Left renal cortex interstitium (tissue), 4 donors: ENCODE data around the gene APELA. TPM values are rescaled to one million over a fixed set of nuclear protein-coding genes. Genes with fewer than 3 reads are reported as not detected.
"Not testable (repeated sequence)": the region's sequence is repeated elsewhere in the genome, so short reads cannot be mapped to it uniquely, and the experiment has no call there.

Experiments used
- DNase-seq, 4 donors: peaks; one replicate each; pipeline ENCODE4 v3.0.0-alpha.2; 2013; ENCODE audit warnings: low read depth in 4 of 4, low spot score in 2 of 4, missing footprints in 1 of 4
- polyA plus RNA-seq, 4 donors: library from polyadenylated mRNA; unstranded; fragments of 120-200 nt; gene quantifications; one replicate each; pipeline ENCODE4 v1.2.1, GENCODE V29; 2013; ENCODE audit not compliant: insufficient read length in 4 of 4

APELA gene, protein sequence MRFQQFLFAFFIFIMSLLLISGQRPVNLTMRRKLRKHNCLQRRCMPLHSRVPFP
- polyA plus RNA-seq = 10 to 100 TPM in 1 of 4 donors, 1 to 10 TPM in 3; 8.3 to 11.8 (median 9.2) TPM

DNA sequence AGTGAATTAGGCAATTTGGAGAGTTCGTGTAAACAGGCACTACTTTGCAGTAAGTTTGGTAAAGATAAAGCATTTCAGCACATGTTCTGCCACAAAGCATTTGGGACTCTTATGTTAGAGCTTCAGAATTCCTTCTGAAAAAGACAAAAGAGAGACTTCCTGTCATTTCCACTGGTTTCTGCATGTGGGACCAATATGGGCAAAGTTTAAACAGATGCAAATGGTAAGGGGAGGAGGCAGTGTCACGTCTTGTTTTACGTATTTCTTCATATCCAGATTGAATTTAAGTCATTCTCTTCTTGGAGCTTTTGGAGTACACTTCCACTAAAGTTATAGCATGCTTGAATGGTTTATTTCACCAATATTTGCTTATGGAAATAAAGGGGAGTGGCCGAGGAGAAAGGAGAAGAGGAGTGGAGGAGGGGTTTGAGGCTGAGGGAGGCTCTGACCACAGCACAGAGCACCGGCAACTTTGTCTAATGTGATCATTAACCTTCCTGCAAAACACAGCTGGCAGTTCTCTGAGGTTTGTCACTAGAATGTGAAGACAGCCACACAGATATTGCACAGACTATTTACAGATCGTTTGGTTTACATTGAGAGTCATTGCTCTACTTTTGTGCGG is at the start of gene APELA:
Gene APELA (plus strand): TSS at position 479 of the 625 bp plus-strand sequence. CDS start 154 bp downstream, outside the sequence.
- peak in 3 of 4 donors; percentile 18 to 27 (median 18) for DNase-seq

DNA sequence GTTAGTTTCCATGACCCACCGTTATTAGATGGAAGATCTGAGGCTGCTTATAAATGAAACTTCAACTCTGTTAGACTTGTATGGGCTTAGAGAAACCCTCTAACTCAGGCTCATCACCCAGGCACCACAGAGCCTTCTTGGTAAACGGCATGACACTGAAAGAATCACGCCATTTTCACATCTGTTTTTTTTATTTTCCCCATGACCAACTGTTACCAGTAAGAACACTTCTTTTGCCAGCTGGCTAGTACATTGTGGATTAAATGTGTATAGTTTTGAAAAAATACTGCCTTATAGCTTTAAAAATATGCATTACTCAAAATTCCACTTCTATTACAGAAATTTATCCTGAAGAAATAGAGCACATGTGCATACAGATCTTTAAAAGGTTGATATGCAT is 48.0 kb upstream of the APELA start:
- no peak for DNase-seq

DNA sequence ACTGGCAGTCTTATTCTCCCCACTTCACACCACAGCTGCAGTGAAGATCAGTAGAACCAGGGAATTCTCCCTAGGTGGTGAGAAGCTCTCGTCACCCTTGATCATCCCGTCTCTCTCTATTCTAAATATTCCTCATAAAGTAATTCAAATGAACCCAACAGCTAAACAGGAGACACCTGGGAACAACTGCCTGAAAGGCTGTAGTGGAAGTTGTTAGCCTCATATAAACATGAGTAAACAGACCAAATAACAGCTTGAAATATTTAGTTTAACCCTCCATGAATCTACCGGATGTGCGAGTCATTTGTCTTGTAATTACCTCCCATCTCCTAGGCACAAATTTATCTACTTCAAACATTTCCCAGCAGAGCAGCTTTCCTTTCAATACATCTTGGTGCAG is 30.4 kb upstream of the APELA start:
- no peak for DNase-seq

DNA sequence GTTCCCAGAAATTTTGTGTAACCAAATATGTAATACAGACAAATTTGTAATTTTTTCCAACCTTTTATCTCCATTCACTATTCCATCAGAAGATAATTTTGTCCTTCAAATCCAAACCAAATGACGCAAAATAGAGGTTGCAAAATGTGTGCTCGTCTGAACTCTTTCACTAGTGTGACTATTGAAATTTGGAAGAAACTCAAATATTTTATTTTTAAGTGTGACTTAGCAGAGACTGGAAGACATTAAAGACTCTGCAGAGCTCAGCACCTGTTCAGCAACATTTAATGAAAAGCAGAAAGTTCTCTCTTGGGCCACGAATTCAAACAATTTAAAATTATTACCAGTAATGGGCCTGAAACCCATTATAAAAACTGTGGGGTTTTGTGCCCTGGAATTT is 30.0 kb upstream of the APELA start:
- DNase-seq = no peak

DNA sequence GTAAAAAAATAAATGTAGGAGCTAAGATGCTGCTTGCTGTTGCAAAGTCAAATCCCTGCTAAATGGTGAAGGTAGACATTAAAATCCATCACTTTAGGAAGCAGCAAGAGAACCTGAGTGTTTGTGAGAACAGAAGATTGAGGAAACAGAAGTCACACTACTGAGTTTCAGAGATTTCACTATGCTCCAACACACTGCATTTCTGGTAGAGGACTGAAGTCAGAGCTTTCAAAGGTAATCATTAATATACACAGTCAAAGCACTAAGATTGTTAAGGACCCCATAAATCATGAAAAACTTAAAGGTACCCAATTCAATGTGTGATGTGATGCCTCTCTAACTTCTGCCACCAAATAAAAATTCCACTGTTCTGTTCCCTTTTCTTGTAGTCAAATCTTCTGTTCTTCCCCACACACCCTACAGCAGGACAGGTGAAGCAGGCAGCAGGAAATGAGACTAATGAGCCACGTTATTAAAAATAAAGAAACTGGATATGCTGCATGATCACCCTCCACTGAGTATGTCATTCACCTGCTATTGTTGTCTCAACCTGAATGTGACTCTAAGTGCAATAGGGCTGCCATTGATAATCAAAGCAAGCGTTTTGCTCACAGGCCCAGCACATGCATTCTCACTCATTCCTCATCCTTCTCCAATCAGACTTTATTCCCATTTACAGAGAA is 28.9 kb upstream of the APELA start:
- no peak for DNase-seq

DNA sequence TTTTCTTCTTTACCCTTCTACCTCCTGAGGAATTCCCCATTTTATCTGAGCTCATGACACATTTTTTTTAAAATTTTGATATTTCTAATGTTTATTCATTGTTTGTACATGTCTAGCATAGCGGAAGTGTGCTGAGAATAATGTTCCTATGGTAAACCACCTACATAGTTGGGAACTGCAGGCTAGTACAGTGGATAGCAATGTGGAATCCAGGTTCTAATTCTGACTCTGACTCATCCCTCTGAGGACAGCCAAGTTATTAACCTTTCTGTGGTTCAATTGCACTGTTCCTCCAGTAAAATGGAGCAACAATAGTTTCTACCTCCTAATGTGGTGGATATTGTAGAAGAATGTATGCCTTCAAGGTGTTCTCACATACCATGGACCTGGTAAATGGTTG is 20.6 kb upstream of the APELA start:
- DNase-seq = no peak

DNA sequence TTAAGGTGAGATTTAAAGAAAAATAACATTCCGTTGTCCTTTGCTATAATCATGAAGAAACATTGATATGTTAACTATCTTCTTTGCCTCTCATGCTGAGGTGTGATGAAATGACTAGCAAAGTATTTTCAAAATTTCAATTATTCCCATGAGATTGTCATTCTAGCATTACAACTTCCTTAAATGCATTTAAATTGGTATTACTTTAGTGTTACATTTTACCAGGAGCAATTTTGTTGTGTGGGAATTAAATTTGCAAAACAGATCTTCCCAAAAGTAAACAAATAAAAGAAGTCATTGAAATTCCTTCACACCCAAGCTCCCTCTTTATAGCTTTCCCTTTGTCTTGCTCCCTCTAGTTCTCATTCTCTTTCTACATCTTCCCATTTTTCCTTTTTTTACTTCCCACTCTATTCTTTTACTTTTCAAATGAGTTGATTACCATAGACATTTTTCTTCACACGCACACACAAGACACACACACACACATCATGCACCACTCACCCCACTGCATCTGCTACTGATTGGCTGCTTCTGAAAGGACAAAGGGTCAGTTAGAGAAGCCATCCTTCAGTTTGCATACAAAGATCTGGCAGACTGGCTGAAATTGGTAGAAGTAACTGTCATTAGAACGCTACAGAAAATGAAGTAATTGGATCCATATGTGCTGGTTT is 10.0 kb upstream of the APELA start:
- no peak for DNase-seq

DNA sequence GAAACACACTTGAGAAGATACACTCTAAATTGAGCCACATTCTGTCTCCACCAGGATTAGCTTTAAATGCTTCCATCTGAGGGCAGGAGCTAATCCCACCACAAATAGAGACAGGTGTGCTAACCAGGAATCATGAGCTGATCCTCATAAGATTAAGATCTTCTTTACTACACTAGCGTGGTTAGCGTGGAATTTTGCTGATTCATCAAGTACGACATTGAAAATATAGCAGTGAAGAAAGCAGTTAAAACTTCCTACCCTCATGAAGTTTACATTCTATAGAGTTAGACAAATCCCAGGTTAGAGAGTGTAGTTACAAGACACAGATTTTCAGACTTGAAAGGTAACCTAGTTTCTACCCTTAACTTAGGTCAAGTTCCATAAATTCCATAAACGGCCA is 5.3 kb upstream of the APELA start:
- no peak for DNase-seq

DNA sequence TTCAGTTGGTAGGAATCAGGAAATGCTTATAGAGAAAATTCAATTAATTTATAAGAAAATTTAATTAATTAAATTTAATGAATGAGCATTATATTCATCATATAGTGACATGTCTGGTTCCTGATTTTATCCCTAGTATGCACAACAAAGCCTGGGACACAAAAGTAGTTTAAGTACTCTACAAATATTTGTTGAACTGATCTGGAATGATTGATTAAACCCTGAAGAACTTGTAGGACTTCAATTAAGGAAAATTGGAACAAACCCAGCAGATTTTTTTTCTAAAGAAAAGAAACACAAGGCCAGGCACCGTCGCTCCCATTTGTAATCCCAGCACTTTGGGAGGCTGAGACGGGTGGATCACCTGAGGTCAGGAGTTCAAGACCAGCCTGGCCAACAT is 4.5 kb upstream of the APELA start:
- DNase-seq = no peak

DNA sequence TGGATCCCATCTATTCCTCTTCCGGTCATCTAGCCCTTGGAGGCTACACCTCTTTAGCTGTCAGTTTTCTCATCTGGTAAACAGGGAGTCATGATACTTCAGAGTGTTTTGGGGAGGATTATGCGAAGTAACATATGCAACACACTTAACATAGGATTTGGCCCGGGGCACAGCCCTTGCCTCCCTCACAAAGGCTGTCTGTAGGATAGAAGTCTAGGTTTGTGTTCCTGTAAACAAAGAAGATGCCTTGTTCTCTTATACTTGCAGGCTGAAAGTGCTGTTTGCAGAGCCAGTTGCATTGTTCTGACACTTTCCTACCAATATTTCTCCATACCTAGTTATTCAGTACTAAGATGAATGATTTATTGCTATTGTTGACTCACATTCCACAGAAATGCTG is 2.2 kb upstream of the APELA start:
- no peak for DNase-seq

DNA sequence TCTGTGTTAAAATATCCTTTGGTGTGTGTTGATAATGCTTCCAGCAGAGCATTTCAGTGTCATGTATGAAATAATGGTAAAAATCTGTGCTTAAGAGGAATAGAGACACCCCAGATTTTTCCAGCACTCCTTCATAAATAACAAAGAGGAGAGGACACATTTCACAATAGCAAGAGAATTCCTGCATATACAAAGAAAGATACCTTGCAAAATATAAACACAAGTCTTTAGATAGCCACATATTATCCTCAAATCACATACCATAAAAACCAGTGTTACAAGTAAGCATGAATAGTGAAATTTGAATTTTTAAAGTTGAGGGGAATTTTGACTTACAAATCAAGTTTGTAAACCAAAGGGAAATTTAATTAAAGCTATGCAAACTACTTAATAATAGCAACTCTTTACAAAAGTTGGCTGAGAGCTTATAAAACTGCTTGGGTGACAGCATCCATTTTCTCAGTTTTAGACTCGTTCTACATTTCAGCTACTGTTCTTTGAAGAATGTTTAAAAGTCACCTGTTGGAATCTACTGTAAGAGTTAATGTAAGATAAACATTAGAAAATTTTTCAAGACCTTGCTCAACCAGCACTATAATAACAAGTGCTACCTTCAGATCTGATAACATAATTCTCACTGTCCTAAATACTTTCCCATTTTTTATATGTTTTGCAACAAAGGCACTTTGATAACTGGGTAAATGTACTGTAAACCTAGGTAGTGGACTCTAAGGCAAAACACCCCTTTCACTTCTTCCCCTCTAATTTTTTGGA is 3.7 kb downstream of the APELA start:
- no peak for DNase-seq

DNA sequence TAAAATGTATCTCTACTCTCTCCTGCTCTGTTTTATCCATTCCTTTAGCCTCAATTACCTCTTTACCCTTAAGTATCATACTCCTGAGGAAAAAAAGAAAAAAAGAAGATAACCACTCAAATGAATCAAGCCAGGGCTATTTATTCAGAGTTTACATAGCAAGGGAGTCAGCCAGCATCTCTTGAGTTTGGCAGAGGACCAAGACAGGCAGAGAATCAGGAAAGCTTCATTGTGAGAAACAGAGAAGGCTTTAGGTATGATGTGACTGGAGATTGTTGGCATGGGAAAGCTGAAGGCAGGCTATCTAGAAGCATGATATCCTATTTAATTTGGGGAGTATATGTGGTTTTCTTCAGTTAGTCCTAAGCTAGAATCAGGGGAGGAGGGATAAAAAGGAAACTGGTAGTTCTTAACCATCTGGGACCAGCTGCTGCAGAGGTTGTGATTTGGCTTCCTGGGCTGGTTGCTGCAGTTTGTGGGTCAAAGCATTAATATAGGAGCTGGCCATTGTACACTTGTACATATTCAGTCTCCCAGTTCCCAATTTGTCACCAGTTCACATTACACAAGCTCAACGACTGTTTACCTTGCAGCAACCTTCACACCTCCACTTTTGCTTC is 11.2 kb downstream of the APELA start:
- DNase-seq = no peak

DNA sequence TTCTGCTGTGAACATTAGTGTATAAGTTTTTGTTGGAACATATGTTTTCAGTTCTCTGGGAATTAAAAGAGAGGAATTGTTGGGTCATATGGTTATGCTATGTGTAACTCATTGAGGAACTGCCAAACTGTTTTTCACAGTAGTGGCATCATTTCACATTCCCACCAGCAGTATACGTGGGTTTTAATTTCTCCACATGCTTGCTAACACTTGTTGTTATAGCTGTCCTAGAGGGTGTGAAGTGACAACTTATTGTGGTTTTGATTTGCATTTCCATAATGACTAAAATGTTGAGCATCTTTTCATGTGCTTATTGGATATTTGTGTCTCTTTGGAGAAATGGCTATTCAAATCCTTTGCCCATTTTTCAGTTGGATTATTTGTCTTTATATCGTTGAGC is 13.7 kb downstream of the APELA start:
- DNase-seq = no peak

DNA sequence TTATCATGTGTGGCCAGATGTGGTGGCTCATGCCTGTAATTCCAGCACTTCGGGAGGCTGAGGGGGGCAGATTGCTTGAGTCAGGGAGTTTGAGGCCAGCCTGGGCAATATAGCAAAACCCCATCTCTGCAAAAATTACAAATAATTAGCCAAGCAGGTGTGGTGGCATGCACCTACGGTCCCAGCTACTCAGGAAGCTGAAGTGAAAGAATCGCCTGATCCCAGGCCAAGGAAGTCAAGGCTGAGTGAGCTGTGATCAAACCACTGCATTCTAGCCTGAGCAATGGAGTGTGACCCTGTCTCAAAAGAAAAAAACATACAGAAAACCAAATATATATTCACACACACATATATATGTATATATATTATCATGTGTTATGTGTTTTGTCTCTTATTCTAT is 15.0 kb downstream of the APELA start:
- no peak for DNase-seq

DNA sequence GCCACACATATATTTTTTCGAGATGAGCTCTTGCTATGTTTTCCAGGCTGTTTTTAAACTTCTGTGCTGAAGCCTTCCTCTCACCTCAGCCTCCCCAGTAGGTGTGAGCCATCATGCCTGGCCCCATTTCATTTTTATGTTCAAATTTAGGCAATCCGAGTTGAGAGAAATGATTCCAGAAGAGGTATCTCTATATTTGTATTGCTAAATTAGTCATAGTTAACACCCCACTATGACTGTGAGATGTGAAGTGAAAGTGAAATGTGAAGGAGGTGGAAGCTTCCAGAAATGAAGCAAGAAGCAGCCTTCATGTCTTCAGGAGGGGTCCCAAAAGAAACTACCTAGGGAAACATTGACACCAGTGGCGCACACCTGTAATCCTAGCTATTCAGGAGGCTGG is 17.7 kb downstream of the APELA start:
- no peak for DNase-seq

DNA sequence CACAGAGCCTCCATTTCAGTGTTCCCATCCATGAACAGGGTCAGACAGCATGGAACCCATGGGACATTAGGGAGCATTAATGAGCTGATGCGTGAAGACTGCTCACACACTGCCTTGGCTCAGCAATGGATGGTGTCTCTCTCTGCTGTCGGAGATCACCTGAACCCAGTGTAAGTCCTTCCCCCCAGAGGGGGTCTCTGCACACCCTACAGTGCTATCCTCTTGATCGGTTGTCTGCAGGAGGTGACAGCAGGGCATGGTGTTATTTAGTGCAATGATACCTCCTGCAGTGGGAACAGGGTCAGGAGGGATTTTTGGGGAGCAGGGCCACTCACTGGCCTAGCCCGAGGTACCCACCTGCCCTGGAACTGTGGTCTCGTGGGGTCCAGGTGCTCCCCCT is 25.6 kb downstream of the APELA start:
- no peak for DNase-seq

DNA sequence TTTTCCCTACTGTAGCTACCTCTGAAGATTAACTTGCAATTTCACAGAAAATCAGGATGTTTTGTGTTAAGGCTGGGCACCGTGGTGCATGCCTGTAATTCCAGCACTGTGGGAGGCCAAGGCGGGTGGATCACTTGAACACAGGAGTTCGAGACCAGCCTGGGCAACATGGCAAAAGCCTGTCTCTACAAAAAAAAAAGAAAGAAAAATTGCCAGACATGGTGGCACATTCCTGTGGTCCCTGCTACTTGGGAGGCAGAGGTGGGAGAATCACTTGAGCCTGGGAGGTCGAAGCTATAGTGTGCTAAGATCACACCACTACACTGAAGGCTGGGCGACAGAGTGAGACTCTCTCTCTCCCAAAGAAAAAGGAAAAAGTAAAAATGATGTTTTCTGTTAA is 27.4 kb downstream of the APELA start:
- DNase-seq = no peak

DNA sequence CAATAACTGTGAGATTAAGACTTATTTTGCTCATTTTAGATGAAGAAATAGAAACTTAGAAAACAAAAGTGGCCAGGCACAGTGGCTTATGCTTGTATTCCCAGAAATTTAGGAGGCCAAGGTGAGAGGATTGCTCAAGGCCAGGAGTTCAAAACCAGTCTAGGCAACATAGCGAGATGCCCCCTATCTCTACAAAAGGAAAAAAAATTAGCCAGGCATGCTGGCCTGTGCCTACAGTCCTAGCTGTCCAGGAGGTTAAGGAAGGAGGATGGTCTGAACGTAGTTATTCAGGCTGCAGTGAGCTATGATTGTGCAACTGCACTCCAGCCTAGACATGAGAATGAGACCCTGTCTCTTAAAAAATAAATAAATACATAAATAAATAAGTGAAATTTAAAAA is 28.0 kb downstream of the APELA start:
- no peak for DNase-seq

DNA sequence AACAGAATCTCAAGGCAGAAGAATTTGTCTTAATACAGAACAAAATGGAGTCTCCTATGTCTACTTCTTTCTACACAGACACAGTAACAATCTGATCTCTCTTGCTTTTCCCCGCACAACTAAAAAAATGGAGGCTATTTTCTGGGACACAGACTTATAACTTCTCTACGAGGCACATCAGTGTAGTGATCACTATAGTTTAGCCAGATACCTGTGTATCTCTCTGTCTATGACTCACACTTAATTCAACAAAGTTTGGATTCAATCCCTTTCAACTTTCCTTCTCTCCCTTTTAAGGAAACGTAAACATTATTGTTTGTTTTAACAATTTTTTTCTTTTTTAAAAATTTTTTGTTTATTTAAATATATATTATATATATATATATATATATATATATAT is 29.4 kb downstream of the APELA start:
- DNase-seq = no peak

DNA sequence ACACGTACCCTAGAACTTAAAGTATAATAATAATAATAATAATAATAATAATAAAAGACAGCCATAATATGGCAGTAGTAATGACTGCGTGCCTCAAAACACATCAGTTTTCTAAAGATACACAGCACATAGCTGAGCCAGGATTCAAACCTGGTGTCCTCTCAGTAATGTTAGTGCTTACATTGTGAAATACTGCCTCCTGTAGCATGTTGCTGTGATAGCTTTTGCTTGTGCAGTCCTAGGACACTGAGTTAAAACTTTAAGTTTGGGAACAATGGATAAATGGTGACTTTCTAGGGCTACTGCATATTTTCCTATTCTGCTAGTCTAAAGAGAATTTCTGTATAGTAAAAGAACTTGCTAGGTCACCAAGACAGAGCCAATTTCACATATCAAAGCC is 36.5 kb downstream of the APELA start:
- DNase-seq = not testable (repeated sequence)

DNA sequence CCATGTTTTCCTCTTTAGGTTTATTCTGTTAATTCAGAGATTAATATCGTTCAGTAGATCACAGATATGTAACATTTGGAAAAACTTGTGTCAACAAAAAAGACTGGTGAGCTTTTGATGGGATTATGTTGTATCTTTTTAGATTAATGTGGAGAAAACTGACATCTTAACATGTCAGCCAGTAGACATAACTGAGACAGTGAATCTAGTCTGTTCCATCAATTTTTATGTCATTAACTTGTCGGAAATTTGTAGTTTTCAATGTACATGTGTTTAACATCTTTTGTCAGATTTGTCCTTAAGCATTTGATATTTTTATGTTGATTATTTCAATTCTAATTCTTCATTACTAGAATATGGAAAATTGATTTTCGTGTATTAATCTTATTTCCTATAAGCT is 42.0 kb downstream of the APELA start:
- DNase-seq = no peak
